CD14-positive monocyte (primary cell): ENCODE results near the gene HNRNPLL. TPM values are rescaled to one million over a fixed set of nuclear protein-coding genes. Genes with fewer than 3 reads are reported as not detected.

ENCODE experiments used
- DNase-seq, 3 donors: peaks; one replicate each; pipeline ENCODE4 v3.0.0-alpha.2; 2011 to 2022
- H2AFZ ChIP-seq: 2 replicates; pipeline ENCODE4 v1.6.0; 2012; ENCODE audit warnings: mild to moderate bottlenecking, low read depth, low read length, inconsistent platforms; ENCODE audit not compliant: insufficient read depth, poor library complexity, severe bottlenecking
- H3K27ac ChIP-seq, 2 donors: 1 replicate in 1 of 2; 2 replicates in 1 of 2; pipeline ENCODE4 v1.5.1; 2012 to 2013; ENCODE audit warnings: low read length in 2 of 2, control low read depth in 1 of 2, inconsistent platforms in 1 of 2, low read depth in 1 of 2, mild to moderate bottlenecking in 1 of 2
- H3K27me3 ChIP-seq, 2 donors: one replicate each; pipeline versions ENCODE4 v1.6.0 to v1.6.1; 2011 to 2013; ENCODE audit warnings: low read length in 2 of 2; ENCODE audit not compliant: control insufficient read depth in 2 of 2, insufficient read depth in 2 of 2
- H3K36me3 ChIP-seq, 2 donors: replicated peaks in 1 of 2; 1 replicate in 1 of 2; 2 replicates in 1 of 2; pipeline versions ENCODE4 v1.5.1 to v1.6.1; 2012 to 2013; ENCODE audit warnings: low read length in 2 of 2, control low read depth in 1 of 2, inconsistent platforms in 1 of 2, mild to moderate bottlenecking in 1 of 2; ENCODE audit not compliant: insufficient read depth in 2 of 2, control insufficient read depth in 1 of 2
- H3K4me1 ChIP-seq, 2 donors: 1 replicate in 1 of 2; 2 replicates in 1 of 2; pipeline versions ENCODE4 v1.5.1 to v1.6.1; 2012 to 2013; ENCODE audit warnings: low read length in 2 of 2, control low read depth in 1 of 2, inconsistent platforms in 1 of 2, mild to moderate bottlenecking in 1 of 2, moderate library complexity in 1 of 2; ENCODE audit not compliant: insufficient read depth in 2 of 2, control insufficient read depth in 1 of 2
- H3K4me2 ChIP-seq: replicated peaks from 2 replicates; pipeline ENCODE3; 2012; ENCODE audit warnings: low read length, moderate library complexity, mild to moderate bottlenecking; ENCODE audit not compliant: poor library complexity, severe bottlenecking; ENCODE audit errors: extremely low read depth
- H3K4me3 ChIP-seq, 3 experiments: fragments of 200-600 bp in 1 of 3; sonication (generic) in 1 of 3; replicated peaks in 1 of 3; 1 replicate in 2 of 3; 2 replicates in 1 of 3; pipeline ENCODE4 v1.5.1; 2011 to 2013; ENCODE audit warnings: low read length in 3 of 3, mild to moderate bottlenecking in 3 of 3, control low read depth in 2 of 3, low read depth in 2 of 3, inconsistent platforms in 1 of 3, moderate library complexity in 1 of 3
- H3K79me2 ChIP-seq: 2 replicates; pipeline ENCODE4 v1.6.0; 2012; ENCODE audit warnings: mild to moderate bottlenecking, control low read depth, inconsistent platforms, low read length, moderate library complexity; ENCODE audit not compliant: insufficient read depth
- H3K9ac ChIP-seq: 2 replicates; pipeline ENCODE4 v1.6.0; 2017; ENCODE audit warnings: low read length, mild to moderate bottlenecking; ENCODE audit not compliant: insufficient read depth, poor library complexity, severe bottlenecking
- H3K9me3 ChIP-seq, 2 donors: replicated peaks in 1 of 2; 1 replicate in 1 of 2; 2 replicates in 1 of 2; pipeline versions ENCODE4 v1.5.1 to v1.6.1; 2012 to 2013; ENCODE audit warnings: low read length in 2 of 2, control low read depth in 1 of 2; ENCODE audit not compliant: control insufficient read depth in 1 of 2, insufficient read depth in 1 of 2
- H4K20me1 ChIP-seq: 2 replicates; pipeline ENCODE4 v1.6.0; 2012; ENCODE audit warnings: mild to moderate bottlenecking, low read length, control low read depth, moderate library complexity; ENCODE audit not compliant: insufficient read depth
- H3K27ac Mint-ChIP-seq, 7 donors: one replicate each; pipeline ENCODE4 v1.8.0; 2020; ENCODE audit warnings: mild to moderate bottlenecking in 7 of 7, mixed read lengths in 7 of 7, moderate library complexity in 6 of 7, inconsistent platforms in 2 of 7
- H3K27me3 Mint-ChIP-seq, 3 donors: one replicate each; pipeline ENCODE4 v1.8.0; 2021 to 2022; ENCODE audit warnings: low read depth in 3 of 3, mild to moderate bottlenecking in 3 of 3, mixed read lengths in 3 of 3, moderate library complexity in 3 of 3, inconsistent platforms in 1 of 3
- H3K36me3 Mint-ChIP-seq, 2 donors: one replicate each; pipeline ENCODE4 v1.8.0; 2020; ENCODE audit warnings: mixed read lengths in 2 of 2, inconsistent platforms in 1 of 2, mild to moderate bottlenecking in 1 of 2
- H3K4me1 Mint-ChIP-seq: one replicate; pipeline ENCODE4 v1.8.0; 2020; ENCODE audit warnings: mild to moderate bottlenecking, mixed read lengths
- H3K4me3 Mint-ChIP-seq, 2 donors: one replicate each; pipeline ENCODE4 v1.8.0; 2020; ENCODE audit warnings: mild to moderate bottlenecking in 2 of 2, mixed read lengths in 2 of 2, moderate library complexity in 1 of 2
- H3K9me3 Mint-ChIP-seq, 7 donors: one replicate each; pipeline ENCODE4 v1.8.0; 2020 to 2022; ENCODE audit warnings: mixed read lengths in 7 of 7, mild to moderate bottlenecking in 6 of 7, moderate library complexity in 6 of 7, inconsistent platforms in 2 of 7
- CTCF ChIP-seq: fragments of 200-600 bp; IDR thresholded peaks from one replicate; pipeline ENCODE4 v1.8.0; 2022; ENCODE audit warnings: antibody characterized with exemption, mild to moderate bottlenecking
- WGBS: methylation state at CpG from one replicate; pipeline ENCODE4 v1.1.5; 2013; ENCODE audit warnings: missing lambda C conversion rate; ENCODE audit not compliant: insufficient coverage; 5-methylcytosine and 5-hydroxymethylcytosine counted together
- intact Hi-C, 2 donors: fragments of 100-400 bp; cut with micrococcal nuclease; formaldehyde crosslinking; loops; one replicate each; pipeline versions ENCODE4 v1.15.0 to v1.15.1; 2023
- polyA plus RNA-seq, 3 donors: library from polyadenylated mRNA; depleted of rRNA in 1 of 3; unstranded in 2 of 3; stranded (reverse) in 1 of 3; fragments of 300-500 nt in 2 of 3; fragments of >200 nt in 1 of 3; fragmentation: Illumina TruSeq in 2 of 3; gene quantifications; 1 replicate in 2 of 3; 2 replicates in 1 of 3; pipeline ENCODE4 v1.2.3, GENCODE V29; 2012 to 2021

The HNRNPLL gene
- polyA plus RNA-seq, 3 donors: 12.4 to 16.8 (median 13.8) TPM

- H3K4me3 ChIP-seq: no peak overlapping the region
- peaks cover 56 to 95% of the 10 kb centered on the region in 2 donors for H3K36me3 ChIP-seq
- peaks cover 6% of the 10 kb centered on the region for H3K4me1 Mint-ChIP-seq
- H3K9me3 Mint-ChIP-seq: no peaks in the 10 kb centered on the region
- peaks cover 60 to 68% of the 10 kb centered on the region in 2 donors for H3K36me3 Mint-ChIP-seq
- no peaks in the 10 kb centered on the region for H4K20me1 ChIP-seq
- TF ChIP-seq CTCF: no peak
- H3K79me2 ChIP-seq: no peaks in the 10 kb centered on the region
- H3K27me3 Mint-ChIP-seq: no peaks in the 10 kb centered on the region
- no peak overlapping the region for H3K4me3 Mint-ChIP-seq
- H3K27me3 ChIP-seq: no peaks in the 10 kb centered on the region
- H3K9me3 ChIP-seq: no peaks in the 10 kb centered on the region
- intact Hi-C loops: no loop called here
- no peak for DNase-seq
- H3K27ac Mint-ChIP-seq: peak overlapping the region in 1 of 7 donors; percentile 6
- H3K4me1 ChIP-seq: peaks cover 2 to 11% of the 10 kb centered on the region in 2 donors
- H2AFZ ChIP-seq: no peak overlapping the region
- H3K9ac ChIP-seq: no peak overlapping the region
- no peak overlapping the region for H3K4me2 ChIP-seq
- no peak overlapping the region for H3K27ac ChIP-seq
Measured at GRCh38 chr2:38574278-38574677, 28.4 kb downstream of the HNRNPLL start.

GRCh38 chr2:38572167-38572566 lies 30.6 kb downstream of the HNRNPLL start:
- peak; percentile 14 to 34 (median 21) for DNase-seq
- no peak overlapping the region for H3K4me3 ChIP-seq
- Mint-ChIP-seq H3K27me3 (no peaks in the 10 kb centered on the region), H3K36me3 (peaks cover 64 to 71% of the 10 kb centered on the region in 2 donors), H3K27ac (peak overlapping the region in 4 of 7 donors; percentile 35 to 77 (median 74)), H3K4me1 (peaks cover 6% of the 10 kb centered on the region), H3K4me3 (no peak overlapping the region), H3K9me3 (no peaks in the 10 kb centered on the region)
- no peaks in the 10 kb centered on the region for H3K27me3 ChIP-seq
- WGBS: no CpG with 5 or more reads among the region's 1 CpG
- H3K9me3 ChIP-seq: no peaks in the 10 kb centered on the region
- TF ChIP-seq CTCF: no peak
- H3K4me1 ChIP-seq: peaks cover 2 to 11% of the 10 kb centered on the region in 2 donors
- H4K20me1 ChIP-seq: no peaks in the 10 kb centered on the region
- H3K9ac ChIP-seq: no peak overlapping the region
- intact Hi-C loops: no loop called here
- H2AFZ ChIP-seq: no peak overlapping the region
- peak overlapping the region in 1 of 2 donors; percentile 51 for H3K27ac ChIP-seq
- H3K79me2 ChIP-seq: no peaks in the 10 kb centered on the region
- peaks cover 66 to 97% of the 10 kb centered on the region in 2 donors for H3K36me3 ChIP-seq
- H3K4me2 ChIP-seq: no peak overlapping the region
